GM23338 (cell line): ENCODE results near the gene SUPV3L1. TPM values are rescaled to one million over a fixed set of nuclear protein-coding genes. Genes with fewer than 3 reads are reported as not detected.

Source experiments
- ATAC-seq: fragments of 200-7000 bp; cut with Tn5 transposase; 3 replicates; pipeline ENCODE4 v1.9.1; 2020
- DNase-seq: peaks from one replicate; pipeline ENCODE4 v3.0.0-alpha.2; 2015; ENCODE audit warnings: low spot score
- H2AFZ ChIP-seq: fragments of 200-600 bp; sonication (generic); 2 replicates; pipeline ENCODE4 v1.8.0; 2016; ENCODE audit warnings: antibody characterized with exemption, mild to moderate bottlenecking, moderate library complexity
- H3F3A ChIP-seq: fragments of 200-600 bp; sonication (generic); replicated peaks from 2 replicates; pipeline ENCODE4 v1.8.0; 2017; ENCODE audit warnings: antibody characterized with exemption, mixed run types, low read depth
- H3K27ac ChIP-seq: fragments of 200-600 bp; sonication (generic); 2 replicates; pipeline ENCODE4 v1.6.1; 2016; ENCODE audit warnings: low read depth
- H3K27me3 ChIP-seq: fragments of 200-600 bp; sonication (generic); 2 replicates; pipeline ENCODE4 v1.8.0; 2016; ENCODE audit warnings: mild to moderate bottlenecking, mixed run types, moderate library complexity; ENCODE audit not compliant: insufficient read depth
- H3K36me3 ChIP-seq: fragments of 200-600 bp; sonication (generic); 2 replicates; pipeline ENCODE4 v1.8.0; 2016; ENCODE audit warnings: mild to moderate bottlenecking; ENCODE audit not compliant: insufficient read depth
- H3K4me1 ChIP-seq: fragments of 200-600 bp; sonication (generic); 2 replicates; pipeline ENCODE4 v1.8.0; 2016; ENCODE audit warnings: mild to moderate bottlenecking, moderate library complexity; ENCODE audit not compliant: insufficient read depth
- H3K4me2 ChIP-seq: fragments of 200-600 bp; sonication (generic); 2 replicates; pipeline ENCODE4 v1.7.1; 2017; ENCODE audit warnings: mixed run types
- H3K4me3 ChIP-seq: fragments of 200-600 bp; sonication (generic); 2 replicates; pipeline ENCODE4 v1.6.1; 2016; ENCODE audit warnings: mixed run types
- H3K79me2 ChIP-seq: fragments of 200-600 bp; sonication (generic); replicated peaks from 2 replicates; pipeline ENCODE4 v1.8.0; 2017; ENCODE audit warnings: mild to moderate bottlenecking; ENCODE audit not compliant: insufficient read depth
- H3K9me2 ChIP-seq: fragments of 200-600 bp; sonication (generic); 2 replicates; pipeline ENCODE4 v1.8.0; 2017; ENCODE audit not compliant: insufficient read depth
- H4K20me1 ChIP-seq: fragments of 200-600 bp; sonication (generic); replicated peaks from 2 replicates; pipeline ENCODE4 v1.8.0; 2017; ENCODE audit warnings: mild to moderate bottlenecking; ENCODE audit not compliant: insufficient read depth
- H3K27ac Mint-ChIP-seq: 2 replicates; pipeline ENCODE4 v1.8.0; 2020; ENCODE audit warnings: inconsistent platforms, mild to moderate bottlenecking, moderate library complexity, mixed read lengths
- H3K27me3 Mint-ChIP-seq: 3 replicates; pipeline ENCODE4 v1.8.0; 2022; ENCODE audit warnings: low read depth, mild to moderate bottlenecking, moderate library complexity, mixed read lengths, inconsistent platforms; ENCODE audit not compliant: insufficient read depth, poor library complexity
- H3K36me3 Mint-ChIP-seq: 3 replicates; pipeline ENCODE4 v1.8.0; 2021; ENCODE audit warnings: low read depth, mild to moderate bottlenecking, inconsistent platforms, moderate library complexity, mixed read lengths
- H3K4me1 Mint-ChIP-seq: 3 replicates; pipeline ENCODE4 v1.8.0; 2020; ENCODE audit warnings: mild to moderate bottlenecking, inconsistent platforms, mixed read lengths
- H3K4me3 Mint-ChIP-seq: 3 replicates; pipeline ENCODE4 v1.8.0; 2021; ENCODE audit warnings: moderate library complexity, mild to moderate bottlenecking, inconsistent platforms, mixed read lengths
- H3K9me3 Mint-ChIP-seq: 3 replicates; pipeline ENCODE4 v1.8.0; 2020; ENCODE audit warnings: moderate library complexity, mild to moderate bottlenecking, inconsistent platforms, mixed read lengths
- ETS1 ChIP-seq: IDR thresholded peaks from 2 replicates; pipeline ENCODE4 v1.6.1; 2016; ENCODE audit warnings: antibody characterized with exemption
- EZH2phosphoT487 ChIP-seq: fragments of 200-600 bp; sonication (generic); IDR thresholded peaks from one replicate; pipeline ENCODE4 v1.8.1; 2018; ENCODE audit warnings: antibody characterized with exemption; ENCODE audit not compliant: unreplicated experiment
- polyA plus RNA-seq: library from polyadenylated mRNA; unstranded; fragments of >200 nt; fragmentation: Nextera tagmentation; extraction: Ambion mirVana; gene quantifications from 2 replicates; pipeline ENCODE4 v1.2.1, GENCODE V29; 2016
- total RNA-seq: library from RNA; depleted of rRNA; stranded (reverse); fragments of >200 nt; shearing (Covaris generic); gene quantifications from 2 replicates; pipeline ENCODE4 v1.2.3, GENCODE V29; 2014
- TF ChIP-seq, protein P1 (sequence below), 2 experiments: fragments of 200-600 bp in 1 of 2; sonication (generic) in 1 of 2; conservative IDR thresholded peaks; 2 replicates each; pipeline versions ENCODE4 v1.5.1 to v1.6.1; 2016 to 2017; ENCODE audit warnings: antibody characterized with exemption in 2 of 2, low read depth in 2 of 2, mild to moderate bottlenecking in 2 of 2, moderate library complexity in 1 of 2
- TF ChIP-seq, protein P2 (sequence below): fragments of 250-450 bp; sonication (Bioruptor Pico); IDR thresholded peaks from 2 replicates; pipeline ENCODE4 v1.5.0; 2020; ENCODE audit warnings: mild to moderate bottlenecking, moderate library complexity

SUPV3L1 gene
- total and polyA plus RNA-seq, 2 experiments from 2014 or later, result 29.9 to 45.2 TPM

DNA sequence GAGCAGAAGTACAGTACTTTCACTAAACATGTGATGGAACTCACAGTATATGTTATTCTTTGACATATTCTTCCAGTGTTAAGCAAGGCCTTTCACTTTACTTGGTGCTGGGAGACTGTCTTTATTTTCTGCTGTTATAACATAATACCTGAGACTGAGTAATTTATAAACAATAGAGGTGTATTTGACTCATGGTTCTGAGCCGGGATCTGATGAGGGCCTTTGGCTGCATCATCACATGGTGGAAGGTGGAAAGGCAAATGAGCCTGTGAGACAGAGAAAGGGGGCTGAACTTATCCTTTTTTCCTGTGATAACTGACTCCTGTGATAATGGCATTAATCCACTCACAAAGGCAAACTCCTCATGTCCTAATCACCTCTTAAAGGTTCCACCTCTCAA, 1.4 kb downstream of the SUPV3L1 start:
- no peak overlapping the region for H3K27ac Mint-ChIP-seq
- peaks cover 5% of the 10 kb centered on the region for H3K4me1 ChIP-seq
- H2AFZ ChIP-seq, result no peak overlapping the region
- H3K4me3 Mint-ChIP-seq, result peak overlapping the region; percentile 97
- peaks cover 2% of the 10 kb centered on the region; the same call in 1 of the 2 replicates for H3K36me3 ChIP-seq
- H3K27me3 Mint-ChIP-seq, result peaks cover 12% of the 10 kb centered on the region
- no peaks in the 10 kb centered on the region for H3F3A ChIP-seq
- TF ChIP-seq EZH2phosphoT487, result no peak
- H3K79me2 ChIP-seq, result peaks cover 62% of the 10 kb centered on the region
- no peaks in the 10 kb centered on the region; the same call in 2 of the 3 replicates for H3K9me3 Mint-ChIP-seq
- no peak overlapping the region for H3K27ac ChIP-seq
- peak overlapping the region; percentile 97 for H3K4me2 ChIP-seq
- H3K4me1 Mint-ChIP-seq, result peaks cover 8% of the 10 kb centered on the region
- H3K9me2 ChIP-seq, result no peaks in the 10 kb centered on the region
- peak overlapping the region; percentile 84 for H3K4me3 ChIP-seq
- no peaks in the 10 kb centered on the region for H3K27me3 ChIP-seq
- H3K36me3 Mint-ChIP-seq, result peaks cover 12% of the 10 kb centered on the region
- no peak for DNase-seq
- H4K20me1 ChIP-seq, result peaks cover 5% of the 10 kb centered on the region
- no peak for ATAC-seq

- Mint-ChIP-seq H3K4me3 (no peak overlapping the region), H3K27me3 (peaks cover 12% of the 10 kb centered on the region), H3K36me3 (peaks cover 18% of the 10 kb centered on the region), H3K4me1 (peaks cover 8% of the 10 kb centered on the region), H3K27ac (no peak overlapping the region), H3K9me3 (no peaks in the 10 kb centered on the region; the same call in 2 of the 3 replicates)
- peaks cover 68% of the 10 kb centered on the region for H3K79me2 ChIP-seq
- peaks cover 8% of the 10 kb centered on the region; the same call in 1 of the 2 replicates for H3K36me3 ChIP-seq
- peaks cover 5% of the 10 kb centered on the region for H3K4me1 ChIP-seq
- no peak overlapping the region for H3K4me3 ChIP-seq
- ATAC-seq (no peak), DNase-seq (no peak)
- H4K20me1 ChIP-seq, result peaks cover 5% of the 10 kb centered on the region
- H3K4me2 ChIP-seq, result no peak overlapping the region
- no peaks in the 10 kb centered on the region for H3K9me2 ChIP-seq
- no peak for TF ChIP-seq ETS1
- TF ChIP-seq, protein P1, sequence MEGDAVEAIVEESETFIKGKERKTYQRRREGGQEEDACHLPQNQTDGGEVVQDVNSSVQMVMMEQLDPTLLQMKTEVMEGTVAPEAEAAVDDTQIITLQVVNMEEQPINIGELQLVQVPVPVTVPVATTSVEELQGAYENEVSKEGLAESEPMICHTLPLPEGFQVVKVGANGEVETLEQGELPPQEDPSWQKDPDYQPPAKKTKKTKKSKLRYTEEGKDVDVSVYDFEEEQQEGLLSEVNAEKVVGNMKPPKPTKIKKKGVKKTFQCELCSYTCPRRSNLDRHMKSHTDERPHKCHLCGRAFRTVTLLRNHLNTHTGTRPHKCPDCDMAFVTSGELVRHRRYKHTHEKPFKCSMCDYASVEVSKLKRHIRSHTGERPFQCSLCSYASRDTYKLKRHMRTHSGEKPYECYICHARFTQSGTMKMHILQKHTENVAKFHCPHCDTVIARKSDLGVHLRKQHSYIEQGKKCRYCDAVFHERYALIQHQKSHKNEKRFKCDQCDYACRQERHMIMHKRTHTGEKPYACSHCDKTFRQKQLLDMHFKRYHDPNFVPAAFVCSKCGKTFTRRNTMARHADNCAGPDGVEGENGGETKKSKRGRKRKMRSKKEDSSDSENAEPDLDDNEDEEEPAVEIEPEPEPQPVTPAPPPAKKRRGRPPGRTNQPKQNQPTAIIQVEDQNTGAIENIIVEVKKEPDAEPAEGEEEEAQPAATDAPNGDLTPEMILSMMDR (conservative IDR thresholded peaks at IDR 0.05; ENCODE audit: low read depth in 2 of 2), result no peak
- TF ChIP-seq, protein P2, sequence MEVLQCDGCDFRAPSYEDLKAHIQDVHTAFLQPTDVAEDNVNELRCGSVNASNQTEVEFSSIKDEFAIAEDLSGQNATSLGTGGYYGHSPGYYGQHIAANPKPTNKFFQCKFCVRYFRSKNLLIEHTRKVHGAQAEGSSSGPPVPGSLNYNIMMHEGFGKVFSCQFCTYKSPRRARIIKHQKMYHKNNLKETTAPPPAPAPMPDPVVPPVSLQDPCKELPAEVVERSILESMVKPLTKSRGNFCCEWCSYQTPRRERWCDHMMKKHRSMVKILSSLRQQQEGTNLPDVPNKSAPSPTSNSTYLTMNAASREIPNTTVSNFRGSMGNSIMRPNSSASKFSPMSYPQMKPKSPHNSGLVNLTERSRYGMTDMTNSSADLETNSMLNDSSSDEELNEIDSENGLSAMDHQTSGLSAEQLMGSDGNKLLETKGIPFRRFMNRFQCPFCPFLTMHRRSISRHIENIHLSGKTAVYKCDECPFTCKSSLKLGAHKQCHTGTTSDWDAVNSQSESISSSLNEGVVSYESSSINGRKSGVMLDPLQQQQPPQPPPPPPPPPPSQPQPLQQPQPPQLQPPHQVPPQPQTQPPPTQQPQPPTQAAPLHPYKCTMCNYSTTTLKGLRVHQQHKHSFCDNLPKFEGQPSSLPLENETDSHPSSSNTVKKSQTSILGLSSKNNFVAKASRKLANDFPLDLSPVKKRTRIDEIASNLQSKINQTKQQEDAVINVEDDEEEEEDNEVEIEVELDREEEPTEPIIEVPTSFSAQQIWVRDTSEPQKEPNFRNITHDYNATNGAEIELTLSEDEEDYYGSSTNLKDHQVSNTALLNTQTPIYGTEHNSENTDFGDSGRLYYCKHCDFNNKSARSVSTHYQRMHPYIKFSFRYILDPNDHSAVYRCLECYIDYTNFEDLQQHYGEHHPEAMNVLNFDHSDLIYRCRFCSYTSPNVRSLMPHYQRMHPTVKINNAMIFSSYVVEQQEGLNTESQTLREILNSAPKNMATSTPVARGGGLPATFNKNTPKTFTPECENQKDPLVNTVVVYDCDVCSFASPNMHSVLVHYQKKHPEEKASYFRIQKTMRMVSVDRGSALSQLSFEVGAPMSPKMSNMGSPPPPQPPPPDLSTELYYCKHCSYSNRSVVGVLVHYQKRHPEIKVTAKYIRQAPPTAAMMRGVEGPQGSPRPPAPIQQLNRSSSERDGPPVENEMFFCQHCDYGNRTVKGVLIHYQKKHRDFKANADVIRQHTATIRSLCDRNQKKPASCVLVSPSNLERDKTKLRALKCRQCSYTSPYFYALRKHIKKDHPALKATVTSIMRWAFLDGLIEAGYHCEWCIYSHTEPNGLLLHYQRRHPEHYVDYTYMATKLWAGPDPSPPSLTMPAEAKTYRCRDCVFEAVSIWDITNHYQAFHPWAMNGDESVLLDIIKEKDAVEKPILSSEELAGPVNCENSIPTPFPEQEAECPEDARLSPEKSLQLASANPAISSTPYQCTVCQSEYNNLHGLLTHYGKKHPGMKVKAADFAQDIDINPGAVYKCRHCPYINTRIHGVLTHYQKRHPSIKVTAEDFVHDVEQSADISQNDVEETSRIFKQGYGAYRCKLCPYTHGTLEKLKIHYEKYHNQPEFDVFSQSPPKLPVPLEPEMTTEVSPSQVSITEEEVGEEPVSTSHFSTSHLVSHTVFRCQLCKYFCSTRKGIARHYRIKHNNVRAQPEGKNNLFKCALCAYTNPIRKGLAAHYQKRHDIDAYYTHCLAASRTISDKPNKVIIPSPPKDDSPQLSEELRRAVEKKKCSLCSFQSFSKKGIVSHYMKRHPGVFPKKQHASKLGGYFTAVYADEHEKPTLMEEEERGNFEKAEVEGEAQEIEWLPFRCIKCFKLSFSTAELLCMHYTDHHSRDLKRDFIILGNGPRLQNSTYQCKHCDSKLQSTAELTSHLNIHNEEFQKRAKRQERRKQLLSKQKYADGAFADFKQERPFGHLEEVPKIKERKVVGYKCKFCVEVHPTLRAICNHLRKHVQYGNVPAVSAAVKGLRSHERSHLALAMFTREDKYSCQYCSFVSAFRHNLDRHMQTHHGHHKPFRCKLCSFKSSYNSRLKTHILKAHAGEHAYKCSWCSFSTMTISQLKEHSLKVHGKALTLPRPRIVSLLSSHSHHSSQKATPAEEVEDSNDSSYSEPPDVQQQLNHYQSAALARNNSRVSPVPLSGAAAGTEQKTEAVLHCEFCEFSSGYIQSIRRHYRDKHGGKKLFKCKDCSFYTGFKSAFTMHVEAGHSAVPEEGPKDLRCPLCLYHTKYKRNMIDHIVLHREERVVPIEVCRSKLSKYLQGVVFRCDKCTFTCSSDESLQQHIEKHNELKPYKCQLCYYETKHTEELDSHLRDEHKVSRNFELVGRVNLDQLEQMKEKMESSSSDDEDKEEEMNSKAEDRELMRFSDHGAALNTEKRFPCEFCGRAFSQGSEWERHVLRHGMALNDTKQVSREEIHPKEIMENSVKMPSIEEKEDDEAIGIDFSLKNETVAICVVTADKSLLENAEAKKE (CRISPR knock-in tag), result no peak
- no peak for TF ChIP-seq EZH2phosphoT487
- H2AFZ ChIP-seq, result no peak overlapping the region
- no peaks in the 10 kb centered on the region for H3K27me3 ChIP-seq
- H3F3A ChIP-seq, result no peaks in the 10 kb centered on the region
- no peak overlapping the region for H3K27ac ChIP-seq
Observed at GRCh38 chr10:69182005-69182404, 2.0 kb downstream of the SUPV3L1 start.
